ENCODE results near the gene HCN2.

DNA sequence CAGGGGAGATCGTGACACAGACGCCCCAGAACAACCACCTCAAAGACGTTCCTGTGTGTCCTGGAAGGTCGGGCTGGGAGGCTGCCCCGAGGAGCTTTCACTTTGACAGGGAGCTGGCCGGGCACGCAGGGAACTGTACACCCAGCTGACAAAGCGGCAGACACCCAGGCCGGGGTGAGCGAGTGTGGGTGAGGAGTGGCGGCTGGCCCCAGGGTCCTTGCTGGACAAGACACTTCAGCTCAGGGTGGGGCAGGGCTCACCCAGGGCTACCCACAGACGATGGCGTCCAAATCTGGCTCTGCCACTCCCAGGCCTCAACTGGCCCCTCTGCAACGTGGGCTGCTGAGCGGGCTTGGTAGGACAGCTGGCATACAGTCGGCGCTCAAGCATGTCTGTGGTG, 52.0 kb downstream of the HCN2 start:
- TF ChIP-seq POLR2A (IDR thresholded peaks at IDR 0.05; ENCODE audit: low read depth) = no peak
- TF ChIP-seq, protein P1, sequence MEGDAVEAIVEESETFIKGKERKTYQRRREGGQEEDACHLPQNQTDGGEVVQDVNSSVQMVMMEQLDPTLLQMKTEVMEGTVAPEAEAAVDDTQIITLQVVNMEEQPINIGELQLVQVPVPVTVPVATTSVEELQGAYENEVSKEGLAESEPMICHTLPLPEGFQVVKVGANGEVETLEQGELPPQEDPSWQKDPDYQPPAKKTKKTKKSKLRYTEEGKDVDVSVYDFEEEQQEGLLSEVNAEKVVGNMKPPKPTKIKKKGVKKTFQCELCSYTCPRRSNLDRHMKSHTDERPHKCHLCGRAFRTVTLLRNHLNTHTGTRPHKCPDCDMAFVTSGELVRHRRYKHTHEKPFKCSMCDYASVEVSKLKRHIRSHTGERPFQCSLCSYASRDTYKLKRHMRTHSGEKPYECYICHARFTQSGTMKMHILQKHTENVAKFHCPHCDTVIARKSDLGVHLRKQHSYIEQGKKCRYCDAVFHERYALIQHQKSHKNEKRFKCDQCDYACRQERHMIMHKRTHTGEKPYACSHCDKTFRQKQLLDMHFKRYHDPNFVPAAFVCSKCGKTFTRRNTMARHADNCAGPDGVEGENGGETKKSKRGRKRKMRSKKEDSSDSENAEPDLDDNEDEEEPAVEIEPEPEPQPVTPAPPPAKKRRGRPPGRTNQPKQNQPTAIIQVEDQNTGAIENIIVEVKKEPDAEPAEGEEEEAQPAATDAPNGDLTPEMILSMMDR (IDR thresholded peaks at IDR 0.05) = no peak
- TF ChIP-seq POLR2AphosphoS5 (IDR thresholded peaks at IDR 0.05) = no peak
- TF ChIP-seq EP300 (IDR thresholded peaks at IDR 0.05) = no peak
